HepG2 (cell line): ENCODE data around the gene RXFP2. TPM values are rescaled to one million over a fixed set of nuclear protein-coding genes. Genes with fewer than 3 reads are reported as not detected.

Experiments
- ATAC-seq: fragments of 200-7000 bp; cut with Tn5 transposase; 3 replicates; pipeline ENCODE4 v1.9.1; 2020; ENCODE audit warnings: mild to moderate bottlenecking, moderate library complexity
- BruUV-seq: library from RNA; stranded (reverse); fragments of 400-500 nt; replicated peaks from 2 replicates; lab custom pipeline; 2021; lab: Mats Ljungman, UMichigan
- CTCF ChIA-PET: fragments of 300-600 bp; formaldehyde crosslinking; extraction: SDS; loops from one replicate; lab custom pipeline; 2021; ENCODE audit warnings: low total read pairs, inconsistent platforms, low intra/inter-chr PET ratio; lab: Yijun Ruan, JAX
- POLR2A ChIA-PET: fragments of 350-600 bp; sonication (Branson Sonifier 250); formaldehyde crosslinking; loops from one replicate; lab custom pipeline; 2020; ENCODE audit warnings: antibody characterized with exemption, inconsistent platforms; lab: Yijun Ruan, JAX
- DNase-seq: peaks from one replicate; pipeline ENCODE4 v3.0.0-alpha.2; 2015; ENCODE audit warnings: low spot score
- FAIRE-seq: peaks from 3 replicates; lab custom pipeline; 2011; peaks lifted over from hg19 to GRCh38; lab: Jason Lieb, UNC
- H2AFZ ChIP-seq: one replicate; pipeline ENCODE4 v1.6.1; 2011; ENCODE audit warnings: low read length, inconsistent platforms
- H3K27ac ChIP-seq: fragments of 300-600 bp; 3 replicates; pipeline ENCODE4 v1.8.0; 2011; ENCODE audit warnings: mixed run types, mild to moderate bottlenecking, mixed read lengths, low read length, inconsistent platforms; ENCODE audit not compliant: insufficient read depth; ENCODE audit errors: extremely low read length
- H3K27me3 ChIP-seq, 2 experiments: fragments of 200-600 bp in 1 of 2; 2 replicates in 1 of 2; 3 replicates in 1 of 2; pipeline versions ENCODE4 v1.6.0 to v1.8.0; 2011; ENCODE audit warnings: low read length in 2 of 2, mild to moderate bottlenecking in 2 of 2, moderate library complexity in 2 of 2, inconsistent platforms in 1 of 2; ENCODE audit not compliant: insufficient read depth in 2 of 2, control insufficient read depth in 1 of 2
- H3K36me3 ChIP-seq, 2 experiments: fragments of 200-600 bp in 1 of 2; replicated peaks in 1 of 2; 2 replicates in 1 of 2; 3 replicates in 1 of 2; pipeline versions ENCODE4 v1.5.1 to v1.8.0; 2011; ENCODE audit warnings: low read length in 2 of 2, inconsistent platforms in 1 of 2; ENCODE audit not compliant: insufficient read depth in 2 of 2, control insufficient read depth in 1 of 2
- H3K4me1 ChIP-seq: 2 replicates; pipeline ENCODE4 v1.5.1; 2012; ENCODE audit warnings: low read length, inconsistent platforms; ENCODE audit not compliant: insufficient read depth
- H3K4me2 ChIP-seq: 2 replicates; pipeline ENCODE4 v1.6.0; 2011; ENCODE audit warnings: low read depth, low read length, inconsistent platforms
- H3K4me3 ChIP-seq, 3 experiments: fragments of 200-600 bp in 1 of 3; sonication (generic), shearing (Covaris generic) in 1 of 3; replicated peaks in 1 of 3; 2 replicates each; pipeline ENCODE4 v1.5.1; 2011 to 2016; ENCODE audit warnings: low read length in 3 of 3, inconsistent platforms in 2 of 3, low read depth in 2 of 3, mild to moderate bottlenecking in 2 of 3, control low read depth in 1 of 3, mixed read lengths in 1 of 3; ENCODE audit not compliant: insufficient read depth in 1 of 3
- H3K79me2 ChIP-seq: one replicate; pipeline ENCODE4 v1.6.1; 2011; ENCODE audit warnings: low read length, inconsistent platforms; ENCODE audit not compliant: insufficient read depth
- H3K9ac ChIP-seq: 2 replicates; pipeline ENCODE4 v1.6.0; 2011; ENCODE audit warnings: mild to moderate bottlenecking, low read depth, low read length, inconsistent platforms; ENCODE audit not compliant: insufficient read depth
- H3K9me3 ChIP-seq: 2 replicates; pipeline ENCODE4 v1.5.1; 2012; ENCODE audit warnings: mild to moderate bottlenecking, low read length
- H4K20me1 ChIP-seq: 2 replicates; pipeline ENCODE4 v1.6.0; 2011; ENCODE audit warnings: inconsistent platforms, mild to moderate bottlenecking, low read length, moderate library complexity; ENCODE audit not compliant: insufficient read depth
- CCDC6 ChIP-seq: sonication (generic); formaldehyde crosslinking; IDR thresholded peaks from 2 replicates; pipeline ENCODE4 v1.8.1; 2022; ENCODE audit warnings: mild to moderate bottlenecking, missing genetic modification reagents, moderate library complexity
- KLF13 ChIP-seq: sonication (generic); formaldehyde crosslinking; IDR thresholded peaks from 2 replicates; pipeline ENCODE4 v1.4.0; 2020; ENCODE audit warnings: mild to moderate bottlenecking, missing genetic modification reagents
- SP1 ChIP-seq, 2 experiments: fragments of 450-650 bp in 1 of 2; sonication (generic) in 1 of 2; formaldehyde crosslinking in 1 of 2; IDR thresholded peaks; 2 replicates each; pipeline versions ENCODE4 v1.4.0 to v1.6.1; 2016 to 2020; ENCODE audit warnings: missing genetic modification reagents in 1 of 2
- THYN1 ChIP-seq: sonication (generic); formaldehyde crosslinking; IDR thresholded peaks from 2 replicates; pipeline ENCODE4 v1.8.1; 2023; ENCODE audit warnings: low read depth, mild to moderate bottlenecking, moderate library complexity, missing genetic modification reagents, borderline replicate concordance
- ZFP36 ChIP-seq: fragments of 150-350 bp; IDR thresholded peaks from 2 replicates; pipeline ENCODE4 v1.6.1; 2018; ENCODE audit warnings: borderline replicate concordance, low read length, low read depth; ENCODE audit not compliant: partially characterized antibody
- ZNF33B ChIP-seq: sonication (generic); formaldehyde crosslinking; IDR thresholded peaks from 2 replicates; pipeline ENCODE4 v1.5.1; 2020; ENCODE audit warnings: mild to moderate bottlenecking, missing genetic modification reagents
- ZNF407 ChIP-seq: sonication (generic); formaldehyde crosslinking; IDR thresholded peaks from one replicate; pipeline ENCODE4 v1.5.1; 2020; ENCODE audit warnings: mild to moderate bottlenecking, missing genetic modification reagents; ENCODE audit errors: not compliant biosample characterization
- ZNF550 ChIP-seq: sonication (generic); formaldehyde crosslinking; IDR thresholded peaks from 2 replicates; pipeline ENCODE4 v1.4.0; 2020; ENCODE audit warnings: mild to moderate bottlenecking, missing genetic modification reagents, borderline replicate concordance
- ZNF7 ChIP-seq: IDR thresholded peaks from 2 replicates; pipeline ENCODE4 v1.6.1; 2016; ENCODE audit warnings: missing biosample characterization, missing genetic modification reagents
- WGBS: methylation state at CpG from one replicate; pipeline ENCODE4 v1.1.6; 2017; ENCODE audit warnings: low lambda C conversion rate; 5-methylcytosine and 5-hydroxymethylcytosine counted together
- in situ Hi-C: cut with HindIII; loops from 2 replicates; pipeline ENCODE4 v1.10.0; 2017; ENCODE audit warnings: low pct_unique_long_range_greater_than_20kb; ENCODE audit not compliant: extremely low pct_ligation_motif_present
- intact Hi-C: fragments of 100-400 bp; cut with micrococcal nuclease; formaldehyde crosslinking; loops from one replicate; pipeline ENCODE4 v1.10.0; 2022; ENCODE audit not compliant: unreplicated experiment
- polyA plus RNA-seq, 8 experiments: library from polyadenylated mRNA; depleted of rRNA in 3 of 8; stranded (reverse) in 7 of 8; unstranded in 1 of 8; fragments of >200 nt; fragmentation: Illumina TruSeq in 4 of 8; extraction: Trizol in 4 of 8; gene quantifications; 2 replicates each; pipeline versions ENCODE4 v1.2.1 to v1.2.3, GENCODE V29; 2011 to 2016; ENCODE audit warnings: low read depth in 4 of 8, missing spikeins in 1 of 8, mixed read lengths in 1 of 8; ENCODE audit not compliant: insufficient read depth in 1 of 8
- total RNA-seq, 5 experiments: library from RNA; depleted of rRNA; stranded (reverse); fragments of >200 nt; fragmentation: Illumina TruSeq; extraction: Trizol; gene quantifications; 2 replicates each; pipeline ENCODE4 v1.2.3, GENCODE V29; 2016; ENCODE audit warnings: low read depth in 1 of 5
- TF ChIP-seq, protein P1 (sequence below): fragments of 450-650 bp; IDR thresholded peaks from 2 replicates; pipeline ENCODE4 v1.6.1; 2017

The RXFP2 gene
- total and polyA plus RNA-seq, 2 of the 13 experiments (the other 11 are each of a cell fraction or from before 2014, with no cell fraction given), result not detected

DNA sequence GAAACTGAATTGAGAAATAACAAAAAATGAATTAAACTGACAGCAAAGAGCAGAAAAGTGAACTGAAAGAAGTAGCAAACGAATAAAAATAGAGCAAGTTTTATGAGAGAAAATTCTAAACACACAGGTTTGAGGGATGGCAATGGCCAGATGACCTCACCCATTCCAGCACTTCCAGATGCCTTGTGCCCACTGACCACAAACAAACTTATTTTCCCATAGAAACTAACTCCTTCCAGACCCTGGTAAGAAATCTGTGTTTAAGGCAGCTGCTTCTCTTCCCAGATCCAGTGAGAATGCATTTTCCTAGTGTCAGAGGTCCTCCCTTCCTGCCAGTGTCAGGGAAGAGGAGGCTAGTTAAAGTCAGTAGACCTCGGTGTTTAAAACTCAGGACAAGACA lies 51.7 kb downstream of the RXFP2 start:
- H3K4me3 ChIP-seq, result no peak overlapping the region
- H3K9me3 ChIP-seq, result no peaks in the 10 kb centered on the region
- in situ Hi-C loops (no loop called here), intact Hi-C loops (no loop called here)
- no peaks in the 10 kb centered on the region for H3K36me3 ChIP-seq
- no peak overlapping the region for H3K4me2 ChIP-seq
- CTCF ChIA-PET, result no interaction called here
- POLR2A ChIA-PET, result no interaction called here
- no peak for FAIRE-seq
- 0% methylated on average over 2 of the region's 2 CpGs for WGBS
- BruUV-seq, result no TSS peak
- no peaks in the 10 kb centered on the region for H4K20me1 ChIP-seq
- no peaks in the 10 kb centered on the region for H3K4me1 ChIP-seq
- H3K27ac ChIP-seq, result no peak overlapping the region
- no peaks in the 10 kb centered on the region for H3K79me2 ChIP-seq
- no peak overlapping the region for H3K9ac ChIP-seq
- peaks cover 0 to 2% of the 10 kb centered on the region in 2 experiments; a peak in 1 of 5 replicates for H3K27me3 ChIP-seq
- no peak for ATAC-seq
- no peak for TF ChIP-seq SP1 (IDR thresholded peaks at IDR 0.05)
- TF ChIP-seq SP1 (CRISPR knock-in tag; IDR thresholded peaks at IDR 0.05), result no peak
- no peak for TF ChIP-seq ZFP36
- TF ChIP-seq KLF13 (CRISPR knock-in tag), result no peak
- DNase-seq, result no peak
- no peak overlapping the region for H2AFZ ChIP-seq

GRCh38 chr13:31793246-31793645 lies 53.9 kb downstream of the RXFP2 start:
- FAIRE-seq (no peak), DNase-seq (no peak), ATAC-seq (no peak)
- Histone ChIP-seq H3K36me3 (no peaks in the 10 kb centered on the region), H2AFZ (no peak overlapping the region), H3K4me1 (no peaks in the 10 kb centered on the region), H3K4me2 (no peak overlapping the region), H3K4me3 (no peak overlapping the region), H3K79me2 (no peaks in the 10 kb centered on the region), H3K9ac (no peak overlapping the region), H3K9me3 (no peaks in the 10 kb centered on the region), H3K27ac (no peak overlapping the region), H3K27me3 (peaks cover 0 to 2% of the 10 kb centered on the region in 2 experiments; a peak in 1 of 5 replicates), H4K20me1 (no peaks in the 10 kb centered on the region)
- ChIA-PET POLR2A (no interaction called here), CTCF (no interaction called here)
- no TSS peak for BruUV-seq
- in situ Hi-C loops, result no loop called here
- intact Hi-C loops, result no loop called here
- TF ChIP-seq CCDC6 (CRISPR knock-in tag) (no peak), ZNF550 (CRISPR knock-in tag) (no peak), ZNF407 (CRISPR knock-in tag) (no peak), THYN1 (no peak), ZNF33B (CRISPR knock-in tag) (no peak), ZNF7 (no peak)
- TF ChIP-seq, protein P1, sequence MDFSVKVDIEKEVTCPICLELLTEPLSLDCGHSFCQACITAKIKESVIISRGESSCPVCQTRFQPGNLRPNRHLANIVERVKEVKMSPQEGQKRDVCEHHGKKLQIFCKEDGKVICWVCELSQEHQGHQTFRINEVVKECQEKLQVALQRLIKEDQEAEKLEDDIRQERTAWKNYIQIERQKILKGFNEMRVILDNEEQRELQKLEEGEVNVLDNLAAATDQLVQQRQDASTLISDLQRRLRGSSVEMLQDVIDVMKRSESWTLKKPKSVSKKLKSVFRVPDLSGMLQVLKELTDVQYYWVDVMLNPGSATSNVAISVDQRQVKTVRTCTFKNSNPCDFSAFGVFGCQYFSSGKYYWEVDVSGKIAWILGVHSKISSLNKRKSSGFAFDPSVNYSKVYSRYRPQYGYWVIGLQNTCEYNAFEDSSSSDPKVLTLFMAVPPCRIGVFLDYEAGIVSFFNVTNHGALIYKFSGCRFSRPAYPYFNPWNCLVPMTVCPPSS, result no peak
